Measurements from ENCODE around the gene COPB2.

GRCh38 chr3:139434764-139435307 lies 45.4 kb upstream of the COPB2 start:
- TF ChIP-seq POLR2A (IDR thresholded peaks at IDR 0.05; ENCODE audit: low read depth, low read length): no peak
- TF ChIP-seq CTCF (IDR thresholded peaks at IDR 0.05 in 2 of 3, conservative IDR thresholded peaks at IDR 0.05 in 1 of 3; ENCODE audit: control insufficient read depth in 2 of 3, extremely low read depth in 1 of 3, insufficient read depth in 1 of 3, low read depth in 3 of 3, low read length in 3 of 3): no peak
- TF ChIP-seq REST (IDR thresholded peaks at IDR 0.05; ENCODE audit: low read depth, low read length): no peak
